HepG2 (cell line): Measurements from ENCODE around the gene CCDC167. TPM values are rescaled to one million over a fixed set of nuclear protein-coding genes. Genes with fewer than 3 reads are reported as not detected.

Source experiments
- ATAC-seq: fragments of 200-7000 bp; cut with Tn5 transposase; 3 replicates; pipeline ENCODE4 v1.9.1; 2020; ENCODE audit warnings: mild to moderate bottlenecking, moderate library complexity
- BruUV-seq: library from RNA; stranded (reverse); fragments of 400-500 nt; replicated peaks from 2 replicates; lab custom pipeline; 2021; lab: Mats Ljungman, UMichigan
- CTCF ChIA-PET: fragments of 300-600 bp; formaldehyde crosslinking; extraction: SDS; loops from one replicate; lab custom pipeline; 2021; ENCODE audit warnings: low total read pairs, inconsistent platforms, low intra/inter-chr PET ratio; lab: Yijun Ruan, JAX
- POLR2A ChIA-PET: fragments of 350-600 bp; sonication (Branson Sonifier 250); formaldehyde crosslinking; loops from one replicate; lab custom pipeline; 2020; ENCODE audit warnings: antibody characterized with exemption, inconsistent platforms; lab: Yijun Ruan, JAX
- DNase-seq: peaks from one replicate; pipeline ENCODE4 v3.0.0-alpha.2; 2015; ENCODE audit warnings: low spot score
- FAIRE-seq: peaks from 3 replicates; lab custom pipeline; 2011; peaks lifted over from hg19 to GRCh38; lab: Jason Lieb, UNC
- H2AFZ ChIP-seq: one replicate; pipeline ENCODE4 v1.6.1; 2011; ENCODE audit warnings: low read length, inconsistent platforms
- H3K27ac ChIP-seq: fragments of 300-600 bp; 3 replicates; pipeline ENCODE4 v1.8.0; 2011; ENCODE audit warnings: mixed run types, mild to moderate bottlenecking, mixed read lengths, low read length, inconsistent platforms; ENCODE audit not compliant: insufficient read depth; ENCODE audit errors: extremely low read length
- H3K27me3 ChIP-seq, 2 experiments: fragments of 200-600 bp in 1 of 2; 2 replicates in 1 of 2; 3 replicates in 1 of 2; pipeline versions ENCODE4 v1.6.0 to v1.8.0; 2011; ENCODE audit warnings: low read length in 2 of 2, mild to moderate bottlenecking in 2 of 2, moderate library complexity in 2 of 2, inconsistent platforms in 1 of 2; ENCODE audit not compliant: insufficient read depth in 2 of 2, control insufficient read depth in 1 of 2
- H3K36me3 ChIP-seq, 2 experiments: fragments of 200-600 bp in 1 of 2; replicated peaks in 1 of 2; 2 replicates in 1 of 2; 3 replicates in 1 of 2; pipeline versions ENCODE4 v1.5.1 to v1.8.0; 2011; ENCODE audit warnings: low read length in 2 of 2, inconsistent platforms in 1 of 2; ENCODE audit not compliant: insufficient read depth in 2 of 2, control insufficient read depth in 1 of 2
- H3K4me1 ChIP-seq: 2 replicates; pipeline ENCODE4 v1.5.1; 2012; ENCODE audit warnings: low read length, inconsistent platforms; ENCODE audit not compliant: insufficient read depth
- H3K4me2 ChIP-seq: 2 replicates; pipeline ENCODE4 v1.6.0; 2011; ENCODE audit warnings: low read depth, low read length, inconsistent platforms
- H3K4me3 ChIP-seq, 3 experiments: fragments of 200-600 bp in 1 of 3; sonication (generic), shearing (Covaris generic) in 1 of 3; replicated peaks in 1 of 3; 2 replicates each; pipeline ENCODE4 v1.5.1; 2011 to 2016; ENCODE audit warnings: low read length in 3 of 3, inconsistent platforms in 2 of 3, low read depth in 2 of 3, mild to moderate bottlenecking in 2 of 3, control low read depth in 1 of 3, mixed read lengths in 1 of 3; ENCODE audit not compliant: insufficient read depth in 1 of 3
- H3K79me2 ChIP-seq: one replicate; pipeline ENCODE4 v1.6.1; 2011; ENCODE audit warnings: low read length, inconsistent platforms; ENCODE audit not compliant: insufficient read depth
- H3K9ac ChIP-seq: 2 replicates; pipeline ENCODE4 v1.6.0; 2011; ENCODE audit warnings: mild to moderate bottlenecking, low read depth, low read length, inconsistent platforms; ENCODE audit not compliant: insufficient read depth
- H3K9me3 ChIP-seq: 2 replicates; pipeline ENCODE4 v1.5.1; 2012; ENCODE audit warnings: mild to moderate bottlenecking, low read length
- H4K20me1 ChIP-seq: 2 replicates; pipeline ENCODE4 v1.6.0; 2011; ENCODE audit warnings: inconsistent platforms, mild to moderate bottlenecking, low read length, moderate library complexity; ENCODE audit not compliant: insufficient read depth
- CEBPB ChIP-seq: IDR thresholded peaks from 2 replicates; pipeline ENCODE4 v1.6.1; 2011; ENCODE audit warnings: low read depth, low read length, improper control_type of control experiment, borderline replicate concordance
- CHD2 ChIP-seq: IDR thresholded peaks from 2 replicates; pipeline ENCODE4 v1.6.1; 2011; ENCODE audit warnings: low read depth, low read length, improper control_type of control experiment
- CREBL2 ChIP-seq: sonication (generic); formaldehyde crosslinking; IDR thresholded peaks from 2 replicates; pipeline ENCODE4 v1.8.1; 2023; ENCODE audit warnings: missing genetic modification reagents, mild to moderate bottlenecking, borderline replicate concordance
- DRAP1 ChIP-seq: IDR thresholded peaks from 2 replicates; pipeline ENCODE4 v1.6.1; 2016; ENCODE audit warnings: missing genetic modification reagents, missing compliant biosample characterization
- GFI1 ChIP-seq: sonication (generic); formaldehyde crosslinking; IDR thresholded peaks from 2 replicates; pipeline ENCODE4 v1.5.0; 2020; ENCODE audit warnings: missing genetic modification reagents, mild to moderate bottlenecking, borderline replicate concordance
- HIVEP1 ChIP-seq: sonication (generic); formaldehyde crosslinking; IDR thresholded peaks from 2 replicates; pipeline ENCODE4 v1.4.0; 2020; ENCODE audit warnings: mild to moderate bottlenecking, missing genetic modification reagents
- NFRKB ChIP-seq: fragments of 450-650 bp; IDR thresholded peaks from 2 replicates; pipeline ENCODE4 v1.6.1; 2017
- ONECUT2 ChIP-seq: sonication (generic); formaldehyde crosslinking; IDR thresholded peaks from 2 replicates; pipeline ENCODE4 v1.4.0; 2020; ENCODE audit warnings: missing genetic modification reagents
- PPARG ChIP-seq: conservative IDR thresholded peaks from 2 replicates; pipeline ENCODE4 v1.6.1; 2016; ENCODE audit warnings: missing biosample characterization, missing genetic modification reagents
- PRMT3 ChIP-seq: sonication (generic); formaldehyde crosslinking; IDR thresholded peaks from 2 replicates; pipeline ENCODE4 v1.8.1; 2022; ENCODE audit warnings: low read depth, mild to moderate bottlenecking, moderate library complexity, missing genetic modification reagents, borderline replicate concordance
- SNAPC2 ChIP-seq: sonication (generic); formaldehyde crosslinking; IDR thresholded peaks from 2 replicates; pipeline ENCODE4 v1.8.1; 2022; ENCODE audit warnings: mild to moderate bottlenecking, missing genetic modification reagents
- SOX13 ChIP-seq, 3 experiments: fragments of 450-650 bp in 1 of 3; sonication (generic) in 1 of 3; formaldehyde crosslinking in 1 of 3; IDR thresholded peaks in 2 of 3; conservative IDR thresholded peaks in 1 of 3; 2 replicates each; pipeline versions ENCODE4 v1.5.0 to v1.6.1; 2016 to 2020; ENCODE audit warnings: antibody characterized with exemption in 1 of 3, mild to moderate bottlenecking in 1 of 3, missing compliant biosample characterization in 1 of 3, missing genetic modification reagents in 1 of 3, moderate library complexity in 1 of 3
- TFE3 ChIP-seq: IDR thresholded peaks from 2 replicates; pipeline ENCODE4 v1.6.1; 2016
- WIZ ChIP-seq: sonication (generic); formaldehyde crosslinking; IDR thresholded peaks from 2 replicates; pipeline ENCODE4 v1.5.1; 2020; ENCODE audit warnings: mild to moderate bottlenecking, missing genetic modification reagents
- ZFP91 ChIP-seq: sonication (generic); formaldehyde crosslinking; IDR thresholded peaks from 2 replicates; pipeline ENCODE4 v1.9.0; 2022; ENCODE audit warnings: missing genetic modification reagents, mild to moderate bottlenecking, borderline replicate concordance
- ZNF20 ChIP-seq: sonication (generic); formaldehyde crosslinking; IDR thresholded peaks from 2 replicates; pipeline ENCODE4 v1.4.0; 2020; ENCODE audit warnings: mild to moderate bottlenecking, moderate library complexity, missing genetic modification reagents
- ZNF282 ChIP-seq: fragments of 450-650 bp; IDR thresholded peaks from 2 replicates; pipeline ENCODE4 v1.6.1; 2018; ENCODE audit not compliant: partially characterized antibody
- ZNF362 ChIP-seq: sonication (generic); formaldehyde crosslinking; IDR thresholded peaks from 2 replicates; pipeline ENCODE4 v1.4.0; 2020; ENCODE audit warnings: missing genetic modification reagents, mild to moderate bottlenecking, borderline replicate concordance
- ZNF644 ChIP-seq: IDR thresholded peaks from 2 replicates; pipeline ENCODE4 v1.6.1; 2016; ENCODE audit warnings: low read depth
- ZSCAN31 ChIP-seq: sonication (generic); formaldehyde crosslinking; IDR thresholded peaks from 2 replicates; pipeline ENCODE4 v1.5.0; 2020; ENCODE audit warnings: low read depth, mild to moderate bottlenecking, missing genetic modification reagents
- WGBS: methylation state at CpG from one replicate; pipeline ENCODE4 v1.1.6; 2017; ENCODE audit warnings: low lambda C conversion rate; 5-methylcytosine and 5-hydroxymethylcytosine counted together
- in situ Hi-C: cut with HindIII; loops from 2 replicates; pipeline ENCODE4 v1.10.0; 2017; ENCODE audit warnings: low pct_unique_long_range_greater_than_20kb; ENCODE audit not compliant: extremely low pct_ligation_motif_present
- intact Hi-C: fragments of 100-400 bp; cut with micrococcal nuclease; formaldehyde crosslinking; loops from one replicate; pipeline ENCODE4 v1.10.0; 2022; ENCODE audit not compliant: unreplicated experiment
- polyA plus RNA-seq, 8 experiments: library from polyadenylated mRNA; depleted of rRNA in 3 of 8; stranded (reverse) in 7 of 8; unstranded in 1 of 8; fragments of >200 nt; fragmentation: Illumina TruSeq in 4 of 8; extraction: Trizol in 4 of 8; gene quantifications; 2 replicates each; pipeline versions ENCODE4 v1.2.1 to v1.2.3, GENCODE V29; 2011 to 2016; ENCODE audit warnings: low read depth in 4 of 8, missing spikeins in 1 of 8, mixed read lengths in 1 of 8; ENCODE audit not compliant: insufficient read depth in 1 of 8
- total RNA-seq, 5 experiments: library from RNA; depleted of rRNA; stranded (reverse); fragments of >200 nt; fragmentation: Illumina TruSeq; extraction: Trizol; gene quantifications; 2 replicates each; pipeline ENCODE4 v1.2.3, GENCODE V29; 2016; ENCODE audit warnings: low read depth in 1 of 5

The CCDC167 gene
- total and polyA plus RNA-seq, 2 of the 13 experiments (the other 11 are each of a cell fraction or from before 2014, with no cell fraction given), result 48.4 to 66.8 TPM

GRCh38 chr6:37516920-37517405 lies 17.3 kb upstream of the CCDC167 start:
- peak overlapping the region; percentile 69 for H3K4me2 ChIP-seq
- 1% methylated on average over 16 of the region's 16 CpGs for WGBS
- H2AFZ ChIP-seq, result no peak overlapping the region
- no peaks in the 10 kb centered on the region for H3K9me3 ChIP-seq
- intact Hi-C loops (no loop called here), in situ Hi-C loops (no loop called here)
- CTCF ChIA-PET, result no interaction called here
- peaks cover 30% of the 10 kb centered on the region for H3K4me1 ChIP-seq
- H3K27me3 ChIP-seq, result peaks cover 2 to 42% of the 10 kb centered on the region in 2 experiments; a peak in 4 of 5 replicates
- H3K4me3 ChIP-seq, result peak overlapping the region in 2 of 3 experiments; percentile 15 to 57; a peak in 2 of 6 replicates
- H3K36me3 ChIP-seq, result no peaks in the 10 kb centered on the region
- BruUV-seq, result no TSS peak
- no peaks in the 10 kb centered on the region for H3K79me2 ChIP-seq
- POLR2A ChIA-PET, result interaction anchor here (0.5 to 1.8 kb wide), 2 partner anchors 17 to 393 kb away, joined by 4 to 8 read pairs; partner anchors contain the start of gene CCDC167
- ATAC-seq (peak; percentile 61), DNase-seq (no peak), FAIRE-seq (no peak)
- no peaks in the 10 kb centered on the region for H4K20me1 ChIP-seq
- H3K9ac ChIP-seq, result no peak overlapping the region
- H3K27ac ChIP-seq, result no peak overlapping the region
- TF ChIP-seq GFI1 (CRISPR knock-in tag) (peak; percentile 75), TFE3 (CRISPR knock-in tag) (no peak), CHD2 (no peak), ZNF644 (CRISPR knock-in tag) (no peak), ZNF20 (CRISPR knock-in tag) (no peak), ZFP91 (peak; percentile 21; the same call in 1 of the 2 replicates), WIZ (CRISPR knock-in tag) (0 out of 2 replicates have a peak, but pooled peaks have one; percentile 56), PPARG (CRISPR knock-in tag) (no peak), ONECUT2 (CRISPR knock-in tag) (peak; percentile 36; the same call in 1 of the 2 replicates), NFRKB (no peak), DRAP1 (CRISPR knock-in tag) (no peak), PRMT3 (CRISPR knock-in tag) (no peak), ZNF362 (CRISPR knock-in tag) (no peak), CEBPB (no peak; the same call in 1 of the 2 replicates), HIVEP1 (CRISPR knock-in tag) (peak; percentile 58; the same call in 1 of the 2 replicates), SNAPC2 (CRISPR knock-in tag) (no peak), CREBL2 (CRISPR knock-in tag) (no peak), ZNF282 (no peak), ZSCAN31 (peak; percentile 71; the same call in 1 of the 2 replicates), SOX13 (IDR thresholded peaks at IDR 0.05) (no peak), SOX13 (CRISPR knock-in tag; conservative IDR thresholded peaks at IDR 0.05 in 1 of 2, IDR thresholded peaks at IDR 0.05 in 1 of 2) (no peak)
